ENCODE measurements around the gene C19orf38. TPM values are rescaled to one million over a fixed set of nuclear protein-coding genes. Genes with fewer than 3 reads are reported as not detected.

C19orf38 gene
- total and polyA plus RNA-seq, 10 donors = 10.2 to 48.1 (median 17.9) TPM

DNA sequence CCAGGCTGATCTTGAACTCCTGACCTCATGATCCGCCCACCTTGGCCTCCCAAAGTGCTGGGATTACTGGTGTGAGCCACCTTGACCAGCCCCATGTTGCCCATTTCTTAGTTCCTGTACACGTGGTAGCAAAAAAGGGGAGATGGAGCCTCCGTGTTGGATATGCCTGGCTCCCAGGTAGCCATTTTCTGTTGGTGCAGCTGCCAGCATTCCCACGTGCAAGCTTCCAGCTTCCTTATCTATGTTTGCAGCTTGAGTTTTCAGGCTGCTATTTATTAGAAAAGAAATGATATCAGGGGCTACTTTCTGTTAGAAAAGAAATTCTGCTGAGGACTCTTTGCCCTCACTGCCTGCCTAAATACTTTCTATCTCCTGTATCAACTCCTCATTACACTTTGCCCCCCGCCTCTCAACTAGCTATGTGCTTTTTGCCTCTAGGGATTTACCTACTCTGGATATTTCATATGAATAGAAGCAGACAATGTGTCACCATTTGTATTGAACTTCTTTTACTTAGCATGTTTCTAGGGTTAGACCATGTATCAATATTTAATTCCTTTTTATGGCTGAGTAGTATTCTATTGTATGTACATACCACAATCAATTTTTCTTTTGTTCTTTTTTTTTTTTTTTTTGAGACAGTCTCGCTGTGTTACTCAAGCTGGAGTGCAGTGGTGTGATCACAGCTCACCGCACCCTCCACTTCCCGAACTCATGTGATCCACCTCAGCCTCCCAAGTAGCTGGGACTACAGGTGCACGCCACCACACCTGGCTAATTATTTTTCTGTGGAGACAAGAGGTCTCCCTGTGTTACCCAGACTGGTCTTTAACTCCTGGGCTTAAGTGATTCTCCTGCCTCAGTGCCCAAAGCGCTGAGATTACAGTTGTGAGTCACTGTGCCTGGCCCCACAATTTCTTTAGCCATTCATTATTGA is 8.8 kb upstream of the C19orf38 start:
- intact Hi-C loops (cut with DNase I; ENCODE audit: low total_unique reads) = no loop called here
- WGBS, 5 donors = 78 to 87% (median 82%) methylated on average over 10 of the region's 10 CpGs

DNA sequence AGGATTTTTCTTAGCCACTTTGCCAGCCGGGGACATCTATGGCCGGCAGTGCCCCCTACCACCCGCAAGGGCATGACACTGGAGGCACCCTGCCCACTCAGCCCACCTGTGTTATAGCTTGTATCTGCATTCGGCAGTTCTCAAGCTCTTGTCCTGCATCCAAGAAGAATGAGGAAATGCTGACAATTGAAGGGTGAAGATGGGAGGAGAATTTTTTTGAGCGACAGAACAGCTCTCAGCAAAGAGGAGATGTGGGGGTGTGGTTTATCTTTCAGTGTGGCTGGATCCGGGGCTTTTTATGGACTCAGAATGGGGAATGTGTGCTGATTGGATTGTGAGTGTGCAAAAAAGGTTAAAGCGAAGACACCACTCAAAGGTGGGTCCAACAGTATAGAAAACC is 5.4 kb upstream of the C19orf38 start:
- Histone ChIP-seq H3K9me3 (peaks cover 0 to 22% (median 13%) of the 10 kb centered on the region in 8 donors), H3K27me3 (replicated peaks in 1 of 7) (no peaks in the 10 kb centered on the region), H3K27ac (no peak overlapping the region), H3K4me1 (peaks cover 0 to 4% (median 0%) of the 10 kb centered on the region in 6 donors), H3K4me3 (no peak overlapping the region), H3K36me3 (no peaks in the 10 kb centered on the region)
- no peak for DNase-seq
- WGBS, 5 donors = 87 to 97% (median 93%) methylated on average over 7 of the region's 7 CpGs
- TF ChIP-seq, protein P1, sequence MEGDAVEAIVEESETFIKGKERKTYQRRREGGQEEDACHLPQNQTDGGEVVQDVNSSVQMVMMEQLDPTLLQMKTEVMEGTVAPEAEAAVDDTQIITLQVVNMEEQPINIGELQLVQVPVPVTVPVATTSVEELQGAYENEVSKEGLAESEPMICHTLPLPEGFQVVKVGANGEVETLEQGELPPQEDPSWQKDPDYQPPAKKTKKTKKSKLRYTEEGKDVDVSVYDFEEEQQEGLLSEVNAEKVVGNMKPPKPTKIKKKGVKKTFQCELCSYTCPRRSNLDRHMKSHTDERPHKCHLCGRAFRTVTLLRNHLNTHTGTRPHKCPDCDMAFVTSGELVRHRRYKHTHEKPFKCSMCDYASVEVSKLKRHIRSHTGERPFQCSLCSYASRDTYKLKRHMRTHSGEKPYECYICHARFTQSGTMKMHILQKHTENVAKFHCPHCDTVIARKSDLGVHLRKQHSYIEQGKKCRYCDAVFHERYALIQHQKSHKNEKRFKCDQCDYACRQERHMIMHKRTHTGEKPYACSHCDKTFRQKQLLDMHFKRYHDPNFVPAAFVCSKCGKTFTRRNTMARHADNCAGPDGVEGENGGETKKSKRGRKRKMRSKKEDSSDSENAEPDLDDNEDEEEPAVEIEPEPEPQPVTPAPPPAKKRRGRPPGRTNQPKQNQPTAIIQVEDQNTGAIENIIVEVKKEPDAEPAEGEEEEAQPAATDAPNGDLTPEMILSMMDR (IDR thresholded peaks at IDR 0.05 in 8 of 11, conservative IDR thresholded peaks at IDR 0.05 in 3 of 11) = no peak
- TF ChIP-seq POLR2AphosphoS5 (IDR thresholded peaks at IDR 0.05) (no peak), POLR2A (IDR thresholded peaks at IDR 0.05) (no peak)
- intact Hi-C loops (cut with DNase I; ENCODE audit: low total_unique reads) = no loop called here

More for the DNA sequence above, 8.8 kb upstream of the C19orf38 start:
- no peak overlapping the region for H3K27ac ChIP-seq
- peaks cover 0 to 9% (median 0%) of the 10 kb centered on the region in 6 donors for H3K36me3 ChIP-seq
- H3K4me3 ChIP-seq = no peak overlapping the region
- H3K27me3 ChIP-seq (replicated peaks in 1 of 7) = no peaks in the 10 kb centered on the region
- H3K4me1 ChIP-seq = peaks cover 6 to 18% (median 14%) of the 10 kb centered on the region in 6 donors
- no peak for TF ChIP-seq POLR2AphosphoS5 (IDR thresholded peaks at IDR 0.05)
- no peak for TF ChIP-seq POLR2A (IDR thresholded peaks at IDR 0.05)
- TF ChIP-seq, protein P1 (IDR thresholded peaks at IDR 0.05 in 8 of 11, conservative IDR thresholded peaks at IDR 0.05 in 3 of 11) = no peak
- no peak for DNase-seq
- peaks cover 0 to 12% (median 2%) of the 10 kb centered on the region in 8 donors for H3K9me3 ChIP-seq

DNA sequence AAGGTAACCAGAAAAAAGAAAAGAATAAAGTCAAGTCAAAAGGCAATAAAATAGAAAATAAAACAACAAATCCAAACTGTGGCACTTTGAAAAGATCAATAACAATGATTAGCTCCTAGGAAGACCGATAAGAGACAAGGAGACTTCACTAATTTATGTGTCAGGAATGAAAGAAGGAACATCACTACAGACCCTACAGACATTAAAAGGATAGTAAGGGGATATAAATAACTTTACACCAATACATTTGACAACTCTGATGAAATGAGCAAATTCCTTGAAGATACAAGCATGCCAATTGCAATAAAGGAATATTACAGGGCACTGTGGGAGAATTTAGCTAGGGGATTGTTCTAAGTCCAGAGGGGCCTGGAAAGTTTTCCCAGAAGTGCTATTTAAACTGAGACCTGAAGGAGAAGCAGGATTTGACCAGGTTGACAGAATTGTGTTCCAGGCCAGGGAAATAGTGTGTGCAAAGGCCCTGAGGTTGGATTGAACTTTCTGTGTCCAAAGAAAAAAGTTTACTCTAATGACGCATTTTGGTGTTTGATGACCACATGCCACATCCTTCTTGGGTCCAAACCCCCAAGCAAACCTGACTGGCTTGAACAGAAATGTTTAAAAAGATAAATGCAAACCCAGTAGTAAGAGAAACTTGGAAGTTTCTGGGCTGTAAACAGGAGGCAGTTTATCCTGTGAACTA is 1.6 kb upstream of the C19orf38 start:
- Histone ChIP-seq H3K36me3 (peaks cover 0 to 15% (median 0%) of the 10 kb centered on the region in 6 donors), H3K4me1 (peaks cover 0 to 23% (median 2%) of the 10 kb centered on the region in 6 donors), H3K9me3 (peaks cover 0 to 22% (median 11%) of the 10 kb centered on the region in 8 donors), H3K4me3 (no peak overlapping the region), H3K27me3 (replicated peaks in 1 of 7) (peaks cover 0 to 25% (median 0%) of the 10 kb centered on the region in 7 donors), H3K27ac (no peak overlapping the region)
- TF ChIP-seq, protein P1 (IDR thresholded peaks at IDR 0.05 in 8 of 11, conservative IDR thresholded peaks at IDR 0.05 in 3 of 11) = no peak
- no peak for TF ChIP-seq POLR2A (IDR thresholded peaks at IDR 0.05)
- TF ChIP-seq POLR2AphosphoS5 (IDR thresholded peaks at IDR 0.05) = no peak
- DNase-seq = no peak
- intact Hi-C loops (cut with DNase I; ENCODE audit: low total_unique reads) = no loop called here
- 84 to 90% (median 89%) methylated on average over 2 of the region's 2 CpGs for WGBS, 5 donors
